MCF 10A (cell line): ENCODE measurements around the gene PFKFB2. TPM values are rescaled to one million over a fixed set of nuclear protein-coding genes. Genes with fewer than 3 reads are reported as not detected.

Experiments
- BruUV-seq: library from RNA; stranded (reverse); fragments of 400-500 nt; replicated peaks from 2 replicates; lab custom pipeline; 2021; lab: Mats Ljungman, UMichigan
- CTCF ChIA-PET: fragments of 300-600 bp; sonication (Branson Sonifier 250); formaldehyde crosslinking; extraction: SDS; loops from one replicate; lab custom pipeline; 2021; ENCODE audit warnings: antibody characterized with exemption, inconsistent platforms; lab: Yijun Ruan, JAX
- POLR2A ChIA-PET: fragments of 300-600, 350-650 bp; sonication (Branson Sonifier 250); formaldehyde crosslinking; extraction: SDS; loops from one replicate; lab custom pipeline; 2020; ENCODE audit warnings: antibody characterized with exemption, inconsistent platforms; lab: Yijun Ruan, JAX
- DNase-seq: peaks from one replicate; pipeline ENCODE4 v3.0.0-alpha.2; 2018; ENCODE audit not compliant: unreplicated experiment
- H3K27ac Mint-ChIP-seq: one replicate; pipeline ENCODE4 v1.8.0; 2022; ENCODE audit warnings: mild to moderate bottlenecking, low read depth, mixed read lengths; ENCODE audit not compliant: unreplicated experiment
- H3K27me3 Mint-ChIP-seq: one replicate; pipeline ENCODE4 v1.8.0; 2022; ENCODE audit warnings: mixed read lengths; ENCODE audit not compliant: insufficient read depth, unreplicated experiment
- H3K36me3 Mint-ChIP-seq: one replicate; pipeline ENCODE4 v1.8.0; 2022; ENCODE audit warnings: mild to moderate bottlenecking, moderate library complexity, mixed read lengths; ENCODE audit not compliant: insufficient read depth, unreplicated experiment
- H3K4me1 Mint-ChIP-seq: one replicate; pipeline ENCODE4 v1.8.0; 2022; ENCODE audit warnings: mixed read lengths; ENCODE audit not compliant: insufficient read depth, unreplicated experiment
- H3K4me3 Mint-ChIP-seq: one replicate; pipeline ENCODE4 v1.8.0; 2022; ENCODE audit warnings: mild to moderate bottlenecking, moderate library complexity, mixed read lengths; ENCODE audit not compliant: unreplicated experiment
- H3K9me3 Mint-ChIP-seq: one replicate; pipeline ENCODE4 v1.8.0; 2022; ENCODE audit warnings: mixed read lengths; ENCODE audit not compliant: unreplicated experiment
- intact Hi-C: fragments of 100-400 bp; cut with micrococcal nuclease; formaldehyde crosslinking; loops from 2 replicates; pipeline ENCODE4 v1.14.1; 2022
- total RNA-seq: library from RNA; stranded (reverse); gene quantifications from 2 replicates; pipeline ENCODE4 v1.2.3, GENCODE V29; 2022
- TF ChIP-seq, protein P1 (sequence below): fragments of 200-600 bp; IDR thresholded peaks from one replicate; pipeline ENCODE4 v1.8.0; 2022; ENCODE audit warnings: antibody characterized with exemption, mild to moderate bottlenecking; ENCODE audit not compliant: unreplicated experiment

The PFKFB2 gene
- total RNA-seq, 1 experiment from 2014 or later, result 21.1 TPM

DNA sequence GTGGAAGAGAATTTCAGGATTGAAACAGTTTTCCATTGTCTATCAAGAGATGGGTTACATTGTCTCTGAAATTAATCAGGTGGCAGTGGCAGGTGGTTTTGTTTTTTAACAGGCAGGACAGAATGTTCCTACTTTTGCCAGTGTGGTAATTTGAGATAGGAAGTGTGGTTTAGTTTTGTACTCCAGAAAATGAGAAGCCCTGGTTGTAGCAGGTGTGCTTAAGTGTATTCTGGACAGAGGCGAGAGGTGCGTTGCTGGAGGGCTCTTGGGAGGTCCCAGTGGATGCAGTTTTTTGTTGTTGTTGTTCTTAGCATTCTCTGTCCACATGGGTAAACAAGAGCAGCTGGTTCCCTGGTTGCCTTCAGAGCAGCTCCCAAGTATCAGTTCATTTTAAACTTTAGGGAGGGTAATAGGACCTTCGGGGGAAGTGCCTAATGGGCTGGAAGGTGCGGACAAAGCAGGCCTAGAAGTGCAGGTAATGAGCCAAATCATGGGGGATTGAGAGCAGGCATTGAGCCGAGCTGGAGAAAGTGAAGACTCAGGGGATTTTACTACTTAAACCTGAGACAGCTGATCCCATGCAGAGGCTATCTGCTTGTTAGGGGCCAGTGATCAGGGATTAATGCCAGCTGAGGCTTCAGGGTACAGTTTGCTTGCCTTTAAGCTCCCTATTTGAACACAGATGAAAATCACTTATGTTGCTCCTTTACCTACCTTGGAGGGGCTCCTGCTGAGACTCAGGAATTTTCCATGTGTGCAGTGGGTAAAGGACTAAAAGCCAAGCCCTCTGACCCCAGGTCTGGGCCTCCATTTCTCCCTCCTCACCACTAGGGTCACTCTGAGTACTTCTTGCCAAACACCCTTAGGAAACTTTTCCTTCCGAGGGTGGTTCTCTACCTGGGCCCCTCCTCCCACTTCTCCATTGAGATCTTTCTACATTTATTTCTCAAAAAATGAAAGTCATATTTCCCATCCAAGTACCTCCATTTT, 6.1 kb downstream of the PFKFB2 start:
- no peak overlapping the region for H3K4me3 Mint-ChIP-seq
- ChIA-PET CTCF (interaction anchor here (0.5 to 9.7 kb wide), 10 partner anchors 9 to 865 kb away, joined by 3 to 146 read pairs (median 4); partner anchors contain the start of gene YOD1), POLR2A (interaction anchor here (0.6 to 33.4 kb wide), 5 partner anchors 11 to 131 kb away, joined by 3 to 2100 read pairs (median 4); partner anchors contain the start of gene C1orf116)
- peaks cover 24% of the 10 kb centered on the region for H3K36me3 Mint-ChIP-seq
- H3K27me3 Mint-ChIP-seq, result no peaks in the 10 kb centered on the region
- intact Hi-C loops, result no loop called here
- no peaks in the 10 kb centered on the region for H3K9me3 Mint-ChIP-seq
- peaks cover 8% of the 10 kb centered on the region for H3K4me1 Mint-ChIP-seq
- no peak overlapping the region for H3K27ac Mint-ChIP-seq
- TF ChIP-seq, protein P1, sequence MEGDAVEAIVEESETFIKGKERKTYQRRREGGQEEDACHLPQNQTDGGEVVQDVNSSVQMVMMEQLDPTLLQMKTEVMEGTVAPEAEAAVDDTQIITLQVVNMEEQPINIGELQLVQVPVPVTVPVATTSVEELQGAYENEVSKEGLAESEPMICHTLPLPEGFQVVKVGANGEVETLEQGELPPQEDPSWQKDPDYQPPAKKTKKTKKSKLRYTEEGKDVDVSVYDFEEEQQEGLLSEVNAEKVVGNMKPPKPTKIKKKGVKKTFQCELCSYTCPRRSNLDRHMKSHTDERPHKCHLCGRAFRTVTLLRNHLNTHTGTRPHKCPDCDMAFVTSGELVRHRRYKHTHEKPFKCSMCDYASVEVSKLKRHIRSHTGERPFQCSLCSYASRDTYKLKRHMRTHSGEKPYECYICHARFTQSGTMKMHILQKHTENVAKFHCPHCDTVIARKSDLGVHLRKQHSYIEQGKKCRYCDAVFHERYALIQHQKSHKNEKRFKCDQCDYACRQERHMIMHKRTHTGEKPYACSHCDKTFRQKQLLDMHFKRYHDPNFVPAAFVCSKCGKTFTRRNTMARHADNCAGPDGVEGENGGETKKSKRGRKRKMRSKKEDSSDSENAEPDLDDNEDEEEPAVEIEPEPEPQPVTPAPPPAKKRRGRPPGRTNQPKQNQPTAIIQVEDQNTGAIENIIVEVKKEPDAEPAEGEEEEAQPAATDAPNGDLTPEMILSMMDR, result peak; percentile 8
- BruUV-seq, result no TSS peak
- DNase-seq, result no peak

DNA sequence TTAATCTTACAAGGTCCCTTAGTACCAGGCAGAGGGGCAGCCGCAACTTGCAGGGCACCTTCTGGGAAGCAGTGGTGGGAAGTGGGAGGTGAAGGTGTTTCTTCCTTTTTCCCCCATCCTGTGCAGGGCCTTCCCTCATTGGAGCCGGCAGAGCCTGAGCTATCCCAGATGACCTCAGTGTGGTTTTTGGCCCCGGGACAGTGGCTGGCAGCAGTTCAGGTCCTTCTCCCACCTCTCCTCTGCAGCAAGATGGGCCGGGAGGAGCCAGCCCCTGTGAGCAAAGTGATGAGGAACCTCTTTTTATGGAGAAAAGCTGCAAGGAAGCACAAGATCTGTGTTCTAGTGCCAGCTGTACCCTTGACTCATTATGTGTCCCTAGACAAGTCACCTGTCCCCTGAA, 6.8 kb downstream of the PFKFB2 start:
- Mint-ChIP-seq H3K27ac (no peak overlapping the region), H3K4me3 (no peak overlapping the region), H3K27me3 (no peaks in the 10 kb centered on the region), H3K4me1 (peaks cover 2% of the 10 kb centered on the region), H3K9me3 (no peaks in the 10 kb centered on the region), H3K36me3 (peaks cover 26% of the 10 kb centered on the region)
- DNase-seq, result no peak
- no TSS peak for BruUV-seq
- intact Hi-C loops, result no loop called here
- TF ChIP-seq, protein P1, result peak; percentile 4
- ChIA-PET CTCF (interaction anchor here (0.5 to 9.7 kb wide), 11 partner anchors 10 to 864 kb away, joined by 3 to 146 read pairs (median 4); partner anchors contain the start of gene YOD1), POLR2A (interaction anchor here (0.6 to 16.3 kb wide), 3 partner anchors 9 to 130 kb away, joined by 3 to 399 read pairs (median 5); partner anchors contain the start of gene YOD1)

- intact Hi-C loops, result no loop called here
- H3K27ac Mint-ChIP-seq, result no peak overlapping the region
- CTCF ChIA-PET, result interaction anchor here (0.6 to 9.7 kb wide), 8 partner anchors 10 to 439 kb away, joined by 3 to 146 read pairs (median 4); partner anchors contain the start of genes CR1 and YOD1
Measured at GRCh38 chr1:207060596-207060995, 7.5 kb downstream of the PFKFB2 start.

More at GRCh38 chr1:207060596-207060995, 7.5 kb downstream of the PFKFB2 start:
- no TSS peak for BruUV-seq
- Mint-ChIP-seq H3K36me3 (peaks cover 33% of the 10 kb centered on the region), H3K4me3 (no peak overlapping the region), H3K27me3 (no peaks in the 10 kb centered on the region), H3K9me3 (no peaks in the 10 kb centered on the region), H3K4me1 (no peaks in the 10 kb centered on the region)
- DNase-seq, result no peak
- TF ChIP-seq, protein P1, result no peak
- POLR2A ChIA-PET, result interaction anchor here (0.9 to 16.3 kb wide), 4 partner anchors 8 to 23 kb away, joined by 4 to 399 read pairs (median 12); partner anchors contain the start of genes PFKFB2 and YOD1
